HG02870 (cell line): ENCODE measurements around the gene DAPK3.
"Not testable (repeated sequence)": the region's sequence is repeated elsewhere in the genome, so short reads cannot be mapped to it uniquely, and the experiment has no call there.

ENCODE experiments used
- ATAC-seq: cut with Tn5 transposase; IDR thresholded peaks from one replicate; pipeline ENCODE4 v1.9.1; 2021; ENCODE audit warnings: mild to moderate bottlenecking, moderate library complexity; ENCODE audit not compliant: unreplicated experiment

DAPK3 gene

DNA sequence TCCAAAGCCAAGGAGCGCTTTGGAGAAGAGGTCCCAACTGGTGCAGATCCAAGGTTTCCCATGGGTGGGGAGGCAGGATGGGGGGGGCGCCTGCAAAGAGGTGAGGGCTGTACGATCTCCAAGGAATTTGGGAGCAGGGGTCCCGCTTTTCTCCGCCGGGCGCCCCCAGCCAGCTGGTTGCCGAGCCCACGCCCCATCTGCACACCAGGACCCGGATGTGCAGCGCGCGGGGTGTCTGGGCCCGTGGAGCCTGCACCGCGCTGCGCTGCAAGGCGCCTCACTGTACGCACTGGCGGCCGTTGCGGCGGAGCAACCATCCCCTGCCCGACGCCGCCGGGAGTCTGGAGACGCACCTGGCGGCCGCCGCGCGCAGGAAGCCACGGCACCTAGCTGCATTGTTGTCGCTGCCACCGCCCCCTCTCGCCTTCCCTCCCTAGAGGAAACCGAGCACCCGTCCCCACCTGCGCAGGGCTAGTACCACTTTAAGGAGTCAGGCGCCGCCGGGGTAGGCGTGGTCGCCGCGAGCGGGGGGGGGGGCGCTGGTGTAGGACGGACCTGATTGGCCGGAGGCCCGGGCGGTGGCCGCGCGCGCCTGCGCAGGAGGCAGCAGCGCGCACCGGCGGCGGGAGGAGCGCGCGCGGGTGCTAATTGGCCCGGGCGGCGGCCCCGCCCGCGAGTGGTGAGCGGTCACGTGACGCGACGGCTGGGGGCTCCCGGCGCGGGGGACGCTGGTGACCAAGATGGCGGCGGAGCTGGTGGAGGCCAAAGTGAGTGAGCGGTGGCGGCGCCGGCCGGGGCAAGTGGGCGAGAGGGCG, 36.3 kb upstream of the DAPK3 start, which contains the start of gene PIAS4:
Gene PIAS4, plus strand, starts transcription at position 716 of the 815 bp plus-strand sequence. Its CDS starts 25 bp downstream, at position 741.
- peak; percentile 76 for ATAC-seq

DNA sequence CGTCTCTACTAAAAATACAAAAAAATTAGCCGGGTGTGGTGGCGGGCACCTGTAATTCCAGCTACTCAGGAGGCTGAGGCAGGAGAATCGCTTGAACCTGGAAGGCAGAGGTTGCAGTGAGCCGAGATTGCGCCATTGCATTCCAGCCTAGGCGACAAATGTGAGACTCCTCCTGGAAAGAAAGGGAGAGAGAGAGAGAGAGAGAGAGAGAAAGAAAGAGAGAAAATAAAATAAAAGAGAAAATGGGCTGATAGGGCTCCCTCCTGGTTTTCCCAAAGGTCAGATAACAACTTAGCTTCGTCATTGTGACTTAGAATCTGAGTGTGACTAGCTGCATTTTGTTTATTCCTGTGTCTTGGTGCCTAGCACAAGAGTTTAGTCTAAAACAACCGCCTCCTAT, 34.5 kb upstream of the DAPK3 start:
- not testable (repeated sequence) for ATAC-seq

DNA sequence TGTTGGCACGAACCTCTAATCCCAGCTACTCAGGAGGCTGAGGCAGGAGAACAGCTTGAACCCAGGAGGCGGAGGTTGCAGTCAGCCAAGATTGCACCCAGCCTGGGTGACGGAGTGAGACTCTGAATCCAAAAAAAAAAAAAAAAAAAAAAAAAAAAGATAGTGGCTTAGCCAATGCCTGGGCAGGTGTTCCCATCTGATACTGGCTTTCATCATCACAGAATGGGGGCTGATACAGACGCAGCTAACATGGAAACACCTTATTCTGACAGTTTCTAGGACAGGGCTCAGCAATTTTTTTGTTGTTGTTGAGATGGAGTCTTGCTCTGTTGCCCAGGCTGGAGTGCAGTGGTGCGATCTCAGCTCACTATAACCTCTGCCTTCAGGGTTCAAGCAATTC, 29.9 kb upstream of the DAPK3 start:
- ATAC-seq = not testable (repeated sequence)

DNA sequence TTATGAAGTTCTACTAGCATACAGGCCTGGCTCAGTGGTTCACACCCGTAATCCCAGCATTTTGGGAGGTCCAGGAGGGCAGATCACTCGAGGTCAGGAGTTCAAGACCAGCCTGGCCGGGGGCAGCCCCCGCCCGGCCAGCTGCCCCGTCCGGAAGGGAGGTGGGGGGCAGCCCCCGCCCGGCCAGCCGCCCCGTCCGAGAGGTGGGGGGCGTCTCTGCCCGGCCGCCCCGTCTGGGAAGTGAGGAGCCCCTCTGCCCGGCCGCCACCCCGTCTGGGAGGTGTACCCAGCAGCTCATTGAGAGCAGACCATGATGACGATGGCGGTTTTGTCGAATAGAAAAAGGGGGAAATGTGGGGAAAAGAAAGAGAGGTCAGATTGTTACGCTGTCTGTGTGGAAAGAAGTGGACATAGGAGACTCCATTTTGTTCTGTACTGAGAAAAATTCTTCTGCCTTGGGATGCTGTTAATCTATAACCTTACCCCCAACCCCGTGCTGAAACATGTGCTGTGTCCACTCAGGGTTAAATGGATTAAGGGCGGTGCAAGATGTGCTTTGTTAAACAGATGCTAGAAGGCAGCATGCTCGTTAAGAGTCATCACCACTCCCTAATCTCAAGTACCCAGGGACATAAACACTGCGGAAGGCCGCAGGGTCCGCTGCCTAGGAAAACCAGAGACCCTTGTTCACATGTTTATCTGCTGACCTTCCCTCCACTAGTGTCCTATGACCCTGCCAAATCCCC, 27.9 kb upstream of the DAPK3 start:
- ATAC-seq = not testable (repeated sequence)

DNA sequence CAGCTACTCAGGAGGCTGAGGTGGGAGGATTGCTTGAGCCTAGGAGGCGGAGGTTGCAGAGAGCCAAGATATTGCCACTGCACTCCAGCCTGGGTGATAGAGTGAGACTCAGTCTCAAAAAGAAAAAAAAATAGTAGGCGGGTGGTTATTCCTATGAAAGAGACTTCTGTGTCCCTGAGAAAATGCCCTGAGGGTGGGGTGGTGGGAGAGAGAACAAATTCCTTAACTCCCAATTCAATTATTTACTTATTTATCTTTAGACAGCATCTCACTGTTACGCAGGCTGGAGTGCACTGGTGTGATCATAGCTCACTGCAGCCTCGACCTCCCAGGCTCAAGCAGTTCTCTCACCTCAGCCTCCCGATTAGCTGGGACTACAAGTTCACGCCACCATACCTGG, 24.7 kb upstream of the DAPK3 start:
- ATAC-seq = no peak

DNA sequence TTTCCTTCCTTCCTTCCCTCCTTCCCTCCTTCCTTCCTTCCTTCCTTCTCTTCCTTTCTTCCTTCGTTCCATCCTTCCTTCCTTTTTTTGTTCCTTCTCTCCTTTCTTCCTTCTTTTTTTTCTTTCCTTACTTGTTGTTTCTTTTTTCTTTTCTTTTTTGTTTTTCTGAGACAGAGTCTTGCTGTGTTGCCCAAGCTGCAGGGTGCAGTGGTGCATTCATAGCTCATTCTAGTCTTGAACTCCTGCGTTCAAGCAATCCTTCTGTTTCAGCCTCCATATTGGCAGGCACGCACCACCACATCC, 19.9 kb upstream of the DAPK3 start:
- no peak for ATAC-seq

DNA sequence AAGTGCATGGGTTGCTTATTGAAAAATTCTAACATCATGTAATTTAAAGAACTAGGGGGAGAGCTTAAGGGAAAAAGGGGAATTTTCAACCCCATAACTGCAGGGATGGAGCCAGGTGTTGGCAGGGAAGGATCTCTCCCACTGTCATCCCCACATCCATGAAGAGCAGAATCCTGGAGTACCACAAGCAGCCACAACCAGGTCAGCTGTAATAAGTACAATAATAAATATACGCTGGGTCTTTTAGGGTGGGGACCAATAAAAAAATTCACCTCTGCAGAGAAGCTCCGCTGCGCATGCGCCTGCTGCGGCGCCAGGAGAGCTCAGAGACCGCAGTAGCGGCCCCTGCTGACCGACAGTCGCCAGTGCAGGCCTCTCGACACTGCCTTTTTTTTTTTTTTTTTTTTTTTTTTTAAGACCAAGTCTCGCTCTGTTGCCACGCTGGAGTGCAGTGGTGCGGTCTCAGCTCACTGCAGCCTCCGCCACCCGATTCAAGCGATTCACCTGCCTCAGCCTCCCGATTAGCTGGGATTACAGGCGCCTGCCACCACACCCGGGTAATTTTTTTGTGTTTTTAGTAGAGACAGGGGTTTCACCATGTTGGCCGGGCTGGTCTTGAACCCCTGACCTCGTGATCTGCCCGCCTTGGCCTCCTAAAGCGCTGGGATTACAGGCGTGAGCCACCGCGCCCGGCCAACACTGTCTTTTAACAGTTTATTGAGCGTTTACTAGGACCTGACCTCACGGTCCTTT, 16.9 kb upstream of the DAPK3 start:
- ATAC-seq = no peak

DNA sequence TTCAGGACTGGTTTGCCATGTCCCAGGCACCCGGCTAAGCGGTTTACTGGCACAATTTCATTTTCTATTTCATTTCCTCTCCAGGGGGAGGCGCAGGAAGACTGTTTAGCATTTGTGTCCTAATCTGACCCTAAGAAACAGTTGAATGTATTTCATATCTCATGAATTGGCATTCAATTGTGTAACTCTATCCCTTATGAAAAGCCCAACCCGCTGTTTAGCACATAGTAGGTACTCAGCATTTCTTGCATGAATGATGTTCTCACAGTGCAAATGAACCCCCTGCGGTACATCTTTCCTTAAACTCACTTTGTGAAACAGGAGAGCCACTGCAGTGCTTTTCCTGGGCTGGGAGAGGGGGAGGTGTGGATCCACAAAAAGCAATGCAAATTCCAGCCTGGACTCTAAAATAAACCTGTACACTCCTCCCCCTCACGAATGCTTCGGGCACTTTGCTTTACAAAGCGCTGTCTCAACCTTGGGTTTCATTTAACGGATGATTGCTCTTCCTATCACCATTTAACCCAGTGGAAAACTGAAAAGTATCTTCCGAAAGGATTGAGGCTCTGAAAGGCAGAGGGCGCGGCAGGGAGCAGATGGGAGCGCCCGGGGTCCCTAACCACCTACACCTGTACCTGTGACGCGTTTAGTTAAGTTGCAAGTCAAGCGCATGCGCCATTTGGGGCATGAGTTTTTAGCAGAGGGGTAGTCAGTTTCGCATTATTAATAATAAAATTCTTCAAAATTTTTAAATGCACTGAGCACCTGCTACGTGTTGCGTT, 15.6 kb upstream of the DAPK3 start:
- ATAC-seq = no peak

DNA sequence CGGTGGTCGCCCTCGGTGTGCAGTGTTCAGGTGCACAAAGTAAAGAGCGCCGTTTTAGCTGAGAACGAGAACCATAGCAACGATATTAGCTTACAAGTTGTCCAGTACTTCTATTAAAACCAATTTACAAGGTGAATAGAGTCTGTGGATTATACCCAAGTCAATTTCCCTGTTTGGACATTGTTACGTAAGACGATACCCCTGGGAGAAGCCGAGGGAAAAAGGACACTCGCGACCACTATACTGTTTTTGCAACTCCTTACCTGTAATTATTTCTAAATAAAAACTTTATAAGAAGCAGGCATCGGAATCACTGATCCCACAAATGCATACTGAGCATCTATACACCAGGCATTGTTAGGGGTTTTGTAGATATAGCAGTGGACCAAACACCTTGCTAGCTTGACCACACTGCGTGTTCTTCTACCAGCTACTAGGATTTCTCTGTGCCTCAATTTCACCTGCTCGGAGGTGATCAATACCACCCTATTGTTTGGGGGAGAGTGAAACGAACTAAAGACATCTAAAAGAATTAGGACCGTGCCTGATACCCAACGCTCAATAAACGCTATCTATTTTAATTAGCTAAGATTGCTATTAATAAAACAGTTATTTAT, 14.9 kb upstream of the DAPK3 start:
- no peak for ATAC-seq

DNA sequence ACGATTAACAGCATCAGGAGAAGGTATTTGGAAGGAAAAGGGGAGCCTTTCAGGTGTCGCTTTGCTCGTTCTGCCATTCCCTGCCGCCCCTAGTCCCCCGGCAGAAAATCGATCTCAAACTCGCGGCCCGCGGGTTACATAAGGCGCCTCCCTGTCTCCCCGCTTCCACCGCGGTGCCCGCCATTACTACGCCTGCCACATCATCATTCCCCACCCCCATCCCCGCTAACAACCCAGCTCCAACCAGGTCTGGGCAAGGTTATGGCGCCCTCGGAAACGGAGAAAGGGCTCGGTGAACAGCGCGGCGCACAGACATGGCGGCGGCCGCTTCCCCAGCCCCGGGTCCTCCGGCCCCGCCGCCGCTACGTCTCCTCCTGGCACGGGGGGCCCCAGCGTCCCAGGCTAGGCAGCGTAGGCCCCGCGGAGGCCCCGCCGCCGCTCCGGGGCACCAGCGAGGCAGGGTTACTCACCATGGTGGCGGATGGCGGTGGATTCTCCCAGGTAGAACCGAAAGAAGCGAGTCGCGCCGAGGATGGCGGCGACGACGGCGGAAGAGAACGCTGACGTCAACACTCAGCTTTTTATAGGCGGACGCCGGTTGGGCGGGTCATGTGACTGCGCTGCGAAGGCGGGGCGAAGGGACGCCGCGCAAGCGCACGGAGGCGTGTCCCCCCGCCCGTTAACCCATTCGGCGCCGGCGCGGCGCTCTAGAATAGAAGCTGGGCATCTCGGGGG, 14.2 kb upstream of the DAPK3 start, which contains the start of gene EEF2:
Gene EEF2, minus strand, starts transcription at position 556 of the 735 bp plus-strand sequence. Its CDS starts 83 bp downstream, at position 473.
- ATAC-seq = no peak

DNA sequence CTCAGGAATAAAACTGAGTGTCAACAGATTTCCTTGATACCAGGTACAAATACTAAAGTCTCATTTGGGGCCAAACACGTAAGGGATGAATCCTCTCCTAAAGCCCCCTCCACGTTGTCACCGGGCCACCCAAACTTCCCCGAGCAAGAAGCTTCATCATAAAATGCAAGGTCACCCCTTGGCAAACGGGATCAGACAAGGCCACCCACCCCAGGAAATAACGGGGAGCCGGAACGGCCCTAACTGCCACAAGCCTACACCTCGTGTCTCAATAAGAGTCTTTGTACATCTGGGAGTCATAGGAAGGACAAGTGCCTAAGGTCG, 13.6 kb upstream of the DAPK3 start:
- no peak for ATAC-seq

DNA sequence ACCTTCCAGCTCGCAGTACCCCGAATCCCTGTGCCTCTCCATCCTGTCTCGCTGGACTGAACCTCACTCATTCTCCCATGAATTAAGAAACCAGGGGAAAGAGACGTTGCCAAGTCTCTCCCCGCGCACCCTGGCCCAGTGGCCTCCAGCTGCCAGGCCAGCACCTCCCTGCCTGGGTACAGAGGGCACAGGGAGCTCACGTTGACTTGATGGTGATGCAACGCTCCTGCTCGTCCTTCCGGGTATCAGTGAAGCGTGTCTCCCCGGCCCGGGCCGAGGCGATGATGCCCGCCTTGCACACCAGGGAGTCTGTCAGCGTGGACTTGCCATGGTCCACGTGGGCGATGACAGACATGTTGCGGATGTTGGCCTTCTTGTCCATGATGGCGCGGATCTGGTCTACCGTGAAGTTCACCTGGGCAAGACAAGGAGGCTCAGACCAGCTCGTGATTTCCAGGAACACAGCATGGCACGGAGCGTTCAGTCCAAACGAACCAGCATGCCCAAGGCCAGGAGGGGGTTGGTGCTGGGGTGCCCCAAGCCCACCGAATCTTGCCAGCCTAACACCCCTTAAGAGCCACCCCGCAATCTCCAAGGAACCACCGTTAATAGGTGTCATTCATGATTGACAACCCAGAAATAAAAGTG, 13.2 kb upstream of the DAPK3 start:
- no peak for ATAC-seq

DNA sequence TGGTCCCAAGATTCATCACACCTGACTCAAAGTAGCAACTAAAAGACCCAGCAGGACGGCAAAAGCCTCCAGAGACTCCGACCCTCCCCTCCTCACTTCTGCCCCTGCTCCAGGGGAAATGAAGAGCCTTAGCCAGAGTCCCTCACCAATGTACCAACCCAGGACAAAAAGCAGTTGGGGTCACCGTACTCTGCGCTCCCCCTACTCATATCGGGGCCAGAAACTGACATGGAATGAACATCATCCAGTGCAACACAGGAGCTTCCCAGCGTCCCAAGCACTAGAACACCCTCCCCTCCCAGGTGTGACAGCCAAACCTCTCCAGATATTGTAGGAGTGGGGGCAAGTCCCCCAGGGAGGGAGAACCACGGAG, 12.6 kb upstream of the DAPK3 start:
- no peak for ATAC-seq

DNA sequence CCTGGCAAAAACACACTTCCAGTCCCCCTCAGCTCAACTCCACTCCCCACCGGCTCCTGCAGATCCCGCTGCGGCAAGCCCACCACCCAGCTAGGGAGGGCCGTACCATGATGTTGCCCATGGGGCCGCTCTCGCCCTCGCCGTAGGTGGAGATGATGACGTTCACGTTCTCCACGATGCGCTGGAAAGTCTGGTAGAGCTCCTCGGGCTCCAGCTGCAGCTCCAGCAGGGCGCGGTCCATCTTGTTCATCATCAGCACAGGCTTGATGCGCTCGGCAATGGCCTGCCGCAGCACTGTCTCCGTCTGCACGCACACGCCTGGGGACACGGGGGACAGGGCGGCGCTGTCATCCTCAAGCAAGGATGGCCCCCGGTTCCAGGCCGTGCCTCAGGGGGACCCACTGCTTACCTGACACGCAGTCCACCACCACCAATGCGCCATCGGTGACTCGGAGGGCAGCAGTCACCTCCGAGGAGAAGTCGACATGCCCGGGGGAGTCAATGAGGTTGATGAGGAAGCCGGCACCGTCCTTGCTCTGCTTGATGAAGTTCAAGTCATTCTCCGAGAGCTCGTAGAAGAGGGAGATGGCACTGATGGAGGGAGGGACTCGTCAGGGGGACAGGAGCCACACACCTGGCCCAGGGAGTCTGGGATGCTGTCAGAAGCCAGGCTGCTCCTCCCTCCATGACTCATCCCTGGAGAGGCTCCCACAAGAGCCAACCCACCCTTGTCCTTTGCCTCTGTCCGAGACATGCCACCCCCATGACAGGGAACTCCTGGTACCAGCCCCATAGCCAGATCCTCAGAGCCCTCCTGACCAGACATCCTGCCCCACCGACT, 12.0 kb upstream of the DAPK3 start:
- ATAC-seq = no peak

DNA sequence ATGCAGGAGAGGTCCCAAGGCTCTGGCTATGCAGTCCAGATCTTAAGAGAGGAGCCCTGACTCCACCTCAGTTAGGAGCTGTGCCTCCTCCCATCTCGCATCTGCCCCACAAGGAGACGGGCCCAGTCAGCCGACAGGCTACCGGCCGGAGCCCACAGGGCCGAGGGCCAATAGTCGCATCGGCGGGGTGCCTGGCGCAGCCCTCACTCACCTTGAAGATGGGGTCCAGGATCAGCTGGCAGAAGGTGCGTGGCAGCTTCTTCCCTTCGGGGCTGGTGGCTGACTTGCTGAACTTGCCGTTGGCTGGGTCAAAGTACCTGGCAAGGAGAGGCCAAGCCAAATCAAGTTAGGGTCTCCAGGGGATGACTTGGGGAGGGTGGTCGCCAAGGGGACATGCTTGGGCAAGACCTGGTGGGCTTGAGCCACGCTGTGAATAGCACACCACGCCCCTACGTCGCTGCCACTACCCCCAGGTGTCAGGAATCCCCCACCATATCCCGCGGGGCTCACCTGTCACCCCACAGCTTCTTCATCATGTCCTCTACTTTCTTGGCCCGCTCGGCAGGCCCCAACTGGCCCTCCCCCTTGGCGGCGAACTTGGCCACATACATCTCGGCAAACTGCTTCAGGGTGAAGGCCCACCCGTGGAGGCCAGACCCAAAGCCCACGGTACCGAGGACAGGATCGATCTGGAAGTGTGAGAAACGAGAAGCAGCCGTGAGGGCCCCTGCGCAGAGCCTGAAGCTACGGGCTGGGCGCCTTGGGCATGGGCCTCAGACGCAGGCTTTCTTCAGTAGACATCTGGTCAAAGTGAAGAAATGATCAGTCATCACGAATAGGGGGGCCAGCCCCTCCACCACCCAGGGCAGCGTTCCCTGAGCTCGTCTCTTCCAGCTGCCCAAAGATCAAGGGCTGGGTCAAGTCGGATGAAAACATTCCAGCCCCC, 11.1 kb upstream of the DAPK3 start:
- ATAC-seq = no peak

DNA sequence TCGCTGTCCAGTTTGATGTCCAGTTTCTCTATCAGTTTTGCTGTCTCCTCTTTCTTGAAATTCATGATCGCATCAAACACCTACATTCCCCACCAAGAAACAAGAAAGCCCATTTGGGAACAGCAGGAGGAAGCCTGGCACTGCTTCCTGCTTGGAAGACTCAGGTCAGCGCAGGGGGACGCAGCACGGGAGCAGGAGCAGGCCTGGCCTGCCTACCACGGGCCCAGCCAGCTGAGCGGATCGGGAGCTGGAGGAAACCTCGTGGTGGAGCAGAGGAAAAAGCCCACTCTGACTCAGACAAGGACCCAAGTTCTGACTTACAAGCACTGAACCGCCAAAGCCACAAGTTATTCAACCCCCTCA, 10.5 kb upstream of the DAPK3 start:
- ATAC-seq = no peak
